Inflammatory macrophage treated with lipopolysaccharide for 4 hours (primary cell): Measurements from ENCODE around the gene CCDC144A.
"Not testable (repeated sequence)": the region's sequence is repeated elsewhere in the genome, so short reads cannot be mapped to it uniquely, and the experiment has no call there.

Source experiments
- DNase-seq: peaks from one replicate; pipeline ENCODE4 v3.0.0-alpha.2; 2020

Gene CCDC144A

GRCh38 chr17:16818821-16819683, 129.0 kb downstream of the CCDC144A start:
- DNase-seq: no peak

- no peak for DNase-seq
Measured at GRCh38 chr17:16820161-16820877, 130.3 kb downstream of the CCDC144A start.

GRCh38 chr17:16820979-16821543, 131.0 kb downstream of the CCDC144A start:
- no peak for DNase-seq

GRCh38 chr17:16822133-16822532, 132.1 kb downstream of the CCDC144A start:
- not testable (repeated sequence) for DNase-seq

GRCh38 chr17:16823768-16824406, 133.8 kb downstream of the CCDC144A start:
- not testable (repeated sequence) for DNase-seq
